Measurements from ENCODE around the gene SCRN2. TPM values are rescaled to one million over a fixed set of nuclear protein-coding genes. Genes with fewer than 3 reads are reported as not detected.
A peak's percentile ranks its signal among the peaks of the same experiment; 100 is the strongest.

Gene SCRN2
- total and polyA plus RNA-seq, 12 donors: 6.3 to 136 (median 40.5) TPM

DNA sequence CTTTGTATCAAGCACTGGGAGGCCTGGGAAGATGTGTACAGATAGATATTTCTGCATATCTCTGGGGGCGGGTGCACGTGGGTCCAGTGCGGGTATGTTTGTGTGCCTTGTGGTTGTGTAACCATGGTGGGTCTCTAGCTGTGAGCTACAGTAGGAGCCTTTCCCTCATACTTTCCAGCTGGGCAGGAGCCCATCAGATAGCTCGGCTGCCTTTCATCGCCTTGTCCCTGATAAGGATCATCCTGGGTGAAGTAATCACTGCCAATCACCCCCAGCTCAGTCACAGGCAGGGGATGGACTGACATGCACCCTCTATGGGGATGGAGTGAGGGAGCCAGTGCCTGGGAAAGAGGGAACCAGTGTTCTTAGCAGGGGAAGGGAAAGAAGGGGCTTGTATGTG, 3.2 kb upstream of the SCRN2 start:
- intact Hi-C loops (cut with DNase I): loop anchor here in 1 of 2 donors (2.0 to 5.0 kb wide), 2 partner anchors 45 to 123 kb away; no protein-coding TSS in a partner anchor
- Histone ChIP-seq H3K4me1 (replicated peaks in 1 of 2) (peaks cover 9 to 13% of the 10 kb centered on the region in 2 donors), H3K9me3 (replicated peaks in 1 of 3) (no peaks in the 10 kb centered on the region), H3K27me3 (peaks cover 14% of the 10 kb centered on the region), H3K27ac (no peak overlapping the region), H3K36me3 (replicated peaks in 1 of 2) (no peaks in the 10 kb centered on the region), H3K4me3 (no peak overlapping the region)
- TF ChIP-seq, protein P1, sequence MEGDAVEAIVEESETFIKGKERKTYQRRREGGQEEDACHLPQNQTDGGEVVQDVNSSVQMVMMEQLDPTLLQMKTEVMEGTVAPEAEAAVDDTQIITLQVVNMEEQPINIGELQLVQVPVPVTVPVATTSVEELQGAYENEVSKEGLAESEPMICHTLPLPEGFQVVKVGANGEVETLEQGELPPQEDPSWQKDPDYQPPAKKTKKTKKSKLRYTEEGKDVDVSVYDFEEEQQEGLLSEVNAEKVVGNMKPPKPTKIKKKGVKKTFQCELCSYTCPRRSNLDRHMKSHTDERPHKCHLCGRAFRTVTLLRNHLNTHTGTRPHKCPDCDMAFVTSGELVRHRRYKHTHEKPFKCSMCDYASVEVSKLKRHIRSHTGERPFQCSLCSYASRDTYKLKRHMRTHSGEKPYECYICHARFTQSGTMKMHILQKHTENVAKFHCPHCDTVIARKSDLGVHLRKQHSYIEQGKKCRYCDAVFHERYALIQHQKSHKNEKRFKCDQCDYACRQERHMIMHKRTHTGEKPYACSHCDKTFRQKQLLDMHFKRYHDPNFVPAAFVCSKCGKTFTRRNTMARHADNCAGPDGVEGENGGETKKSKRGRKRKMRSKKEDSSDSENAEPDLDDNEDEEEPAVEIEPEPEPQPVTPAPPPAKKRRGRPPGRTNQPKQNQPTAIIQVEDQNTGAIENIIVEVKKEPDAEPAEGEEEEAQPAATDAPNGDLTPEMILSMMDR (IDR thresholded peaks at IDR 0.05): no peak
- no peak for TF ChIP-seq POLR2A (IDR thresholded peaks at IDR 0.05)
- DNase-seq: peak in 4 of 7 donors; percentile 48 to 78 (median 54)
- 34 to 40% (median 36%) methylated on average over 5 of the region's 5 CpGs; no CpG with 5 or more reads in 1 of the 4 donors for WGBS, 4 donors

- WGBS, 4 donors: 7 to 31% (median 24%) methylated on average over 3 to 6 of the region's 6 CpGs; no CpG with 5 or more reads in 1 of the 4 donors
- DNase-seq: no peak
- H3K27me3 ChIP-seq: peaks cover 14% of the 10 kb centered on the region
- H3K4me3 ChIP-seq: no peak overlapping the region
- peaks cover 9 to 13% of the 10 kb centered on the region in 2 donors for H3K4me1 ChIP-seq (replicated peaks in 1 of 2)
- intact Hi-C loops (cut with DNase I): loop anchor here in 1 of 2 donors (5.0 kb wide), 1 partner anchor 124 kb away; no protein-coding TSS in a partner anchor
- H3K27ac ChIP-seq: no peak overlapping the region
- no peaks in the 10 kb centered on the region for H3K9me3 ChIP-seq (replicated peaks in 1 of 3)
- peaks cover 0 to 5% of the 10 kb centered on the region in 2 donors for H3K36me3 ChIP-seq (replicated peaks in 1 of 2)
- TF ChIP-seq POLR2A (IDR thresholded peaks at IDR 0.05): no peak
- TF ChIP-seq, protein P1 (IDR thresholded peaks at IDR 0.05): peak in 1 of 6 experiments; percentile 3
Observed at GRCh38 chr17:47843391-47843730, 2.3 kb upstream of the SCRN2 start.

DNA sequence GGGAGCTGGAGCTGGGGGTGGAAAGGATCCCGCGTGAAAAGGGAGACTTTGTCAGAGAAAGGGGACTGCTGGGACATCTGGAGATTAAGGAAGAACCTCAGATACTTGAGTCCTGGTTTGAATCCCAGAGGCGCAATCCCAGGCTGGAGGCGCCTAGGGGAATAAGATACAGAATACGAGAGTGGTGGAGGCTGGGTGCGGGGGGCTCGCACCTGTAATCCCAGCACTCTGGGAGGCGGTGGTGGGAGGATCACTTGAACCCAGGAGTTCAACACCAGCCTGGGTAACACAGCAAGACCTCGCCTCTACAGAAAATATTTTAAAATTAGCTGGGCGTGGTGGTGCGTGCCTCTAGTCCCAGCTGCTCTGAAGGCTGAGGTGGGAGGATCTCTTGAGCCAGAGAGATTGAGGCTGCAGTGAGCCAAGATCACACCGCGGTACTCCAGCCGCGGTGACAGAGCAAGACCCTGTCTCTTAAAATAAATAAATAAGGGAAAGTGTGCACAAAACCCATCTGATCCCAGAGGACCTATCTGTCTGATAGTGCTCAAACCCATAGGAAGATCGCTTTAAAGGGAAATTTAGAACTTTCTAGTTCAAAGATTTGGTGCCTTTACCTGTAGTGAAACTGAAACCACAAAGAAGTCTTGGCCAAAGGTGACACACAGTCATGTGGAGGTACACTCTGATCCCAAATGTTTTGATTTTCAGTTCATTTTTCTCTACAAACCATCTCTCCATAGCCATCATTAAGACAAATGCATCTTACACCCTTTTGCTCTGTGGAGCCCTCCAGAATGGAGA, 617 bp upstream of the SCRN2 start:
- H3K4me1 ChIP-seq (replicated peaks in 1 of 2): peaks cover 9 to 13% of the 10 kb centered on the region in 2 donors
- intact Hi-C loops (cut with DNase I): loop anchor here (2.0 to 5.0 kb wide), 2 partner anchors 49 to 126 kb away; no protein-coding TSS in a partner anchor
- H3K27ac ChIP-seq: peak overlapping the region in 1 of 5 donors; percentile 27
- peaks cover 0 to 15% of the 10 kb centered on the region in 2 donors for H3K36me3 ChIP-seq (replicated peaks in 1 of 2)
- DNase-seq: no peak
- H3K4me3 ChIP-seq: peak overlapping the region in 1 of 4 donors; percentile 78
- H3K9me3 ChIP-seq (replicated peaks in 1 of 3): no peaks in the 10 kb centered on the region
- H3K27me3 ChIP-seq: no peaks in the 10 kb centered on the region
- no peak for TF ChIP-seq POLR2A (IDR thresholded peaks at IDR 0.05)
- TF ChIP-seq, protein P1 (IDR thresholded peaks at IDR 0.05): peak in 2 of 6 experiments; percentile 17 to 25
- 61 to 66% (median 63%) methylated on average over 15 to 16 of the region's 16 CpGs for WGBS, 4 donors

DNA sequence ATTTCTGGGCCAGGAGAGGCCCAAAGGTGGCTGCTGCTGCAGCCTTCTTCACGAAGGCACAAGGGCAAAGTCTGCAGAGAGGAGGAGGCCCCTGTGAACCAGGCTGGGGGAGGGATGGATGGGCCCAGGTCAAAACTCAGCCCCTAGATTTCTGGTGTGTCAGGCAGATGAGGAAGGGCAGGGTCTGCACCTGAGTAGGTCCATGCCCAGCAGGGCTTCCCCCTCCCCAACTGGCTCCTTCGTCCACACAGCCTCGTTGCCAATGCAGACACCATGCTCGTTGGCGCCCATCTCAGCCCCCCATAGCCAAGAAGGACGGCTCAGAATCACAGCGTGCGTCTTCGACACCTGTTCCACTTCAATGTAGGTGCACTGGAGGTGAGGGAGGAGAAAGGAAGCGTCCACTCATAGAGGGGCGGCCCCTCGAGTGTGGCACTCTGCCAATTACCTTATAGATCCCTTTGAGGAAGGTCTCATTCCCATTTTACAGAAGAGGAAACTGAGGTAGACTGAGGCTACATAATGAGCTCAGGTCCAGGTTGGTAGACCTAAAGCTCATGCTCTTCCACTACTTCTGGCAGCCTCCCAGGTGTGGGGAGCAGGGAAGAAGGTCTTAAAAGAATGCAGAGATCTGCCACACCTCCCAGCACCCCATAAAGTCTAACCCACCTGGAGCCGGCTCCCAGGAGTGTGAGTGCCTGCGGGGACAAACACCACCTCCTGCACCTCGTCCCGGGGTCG, 902 bp downstream of the SCRN2 start:
- no peaks in the 10 kb centered on the region for H3K9me3 ChIP-seq (replicated peaks in 1 of 3)
- H3K27ac ChIP-seq: no peak overlapping the region
- peak in 2 of 7 donors; percentile 39 to 58 for DNase-seq
- peaks cover 9 to 13% of the 10 kb centered on the region in 2 donors for H3K4me1 ChIP-seq (replicated peaks in 1 of 2)
- WGBS, 4 donors: 53 to 72% (median 57%) methylated on average over 12 to 17 of the region's 17 CpGs
- peak overlapping the region in 3 of 4 donors; percentile 28 to 78 (median 60) for H3K4me3 ChIP-seq
- TF ChIP-seq, protein P1 (IDR thresholded peaks at IDR 0.05): no peak
- TF ChIP-seq POLR2A (IDR thresholded peaks at IDR 0.05): no peak
- H3K36me3 ChIP-seq (replicated peaks in 1 of 2): peaks cover 0 to 19% of the 10 kb centered on the region in 2 donors
- no peaks in the 10 kb centered on the region for H3K27me3 ChIP-seq
- intact Hi-C loops (cut with DNase I): loop anchor here (2.0 to 5.0 kb wide), 2 partner anchors 51 to 127 kb away; no protein-coding TSS in a partner anchor
